A549 (cell line): ENCODE results near the gene KIRREL1.

Experiments used
- CTCF ChIP-seq: fragments of >200 bp; sonication (Bioruptor Twin); formaldehyde crosslinking; IDR thresholded peaks from 3 replicates; pipeline ENCODE4 v1.5.1; 2016
- POLR2A ChIP-seq: IDR thresholded peaks from 2 replicates; pipeline ENCODE4 v1.6.1; 2012; ENCODE audit warnings: mild to moderate bottlenecking, low read length
- TF ChIP-seq, protein P1 (sequence below): fragments of 450-650 bp; IDR thresholded peaks from 2 replicates; pipeline ENCODE4 v1.6.1; 2014; ENCODE audit warnings: antibody characterized with exemption

DNA sequence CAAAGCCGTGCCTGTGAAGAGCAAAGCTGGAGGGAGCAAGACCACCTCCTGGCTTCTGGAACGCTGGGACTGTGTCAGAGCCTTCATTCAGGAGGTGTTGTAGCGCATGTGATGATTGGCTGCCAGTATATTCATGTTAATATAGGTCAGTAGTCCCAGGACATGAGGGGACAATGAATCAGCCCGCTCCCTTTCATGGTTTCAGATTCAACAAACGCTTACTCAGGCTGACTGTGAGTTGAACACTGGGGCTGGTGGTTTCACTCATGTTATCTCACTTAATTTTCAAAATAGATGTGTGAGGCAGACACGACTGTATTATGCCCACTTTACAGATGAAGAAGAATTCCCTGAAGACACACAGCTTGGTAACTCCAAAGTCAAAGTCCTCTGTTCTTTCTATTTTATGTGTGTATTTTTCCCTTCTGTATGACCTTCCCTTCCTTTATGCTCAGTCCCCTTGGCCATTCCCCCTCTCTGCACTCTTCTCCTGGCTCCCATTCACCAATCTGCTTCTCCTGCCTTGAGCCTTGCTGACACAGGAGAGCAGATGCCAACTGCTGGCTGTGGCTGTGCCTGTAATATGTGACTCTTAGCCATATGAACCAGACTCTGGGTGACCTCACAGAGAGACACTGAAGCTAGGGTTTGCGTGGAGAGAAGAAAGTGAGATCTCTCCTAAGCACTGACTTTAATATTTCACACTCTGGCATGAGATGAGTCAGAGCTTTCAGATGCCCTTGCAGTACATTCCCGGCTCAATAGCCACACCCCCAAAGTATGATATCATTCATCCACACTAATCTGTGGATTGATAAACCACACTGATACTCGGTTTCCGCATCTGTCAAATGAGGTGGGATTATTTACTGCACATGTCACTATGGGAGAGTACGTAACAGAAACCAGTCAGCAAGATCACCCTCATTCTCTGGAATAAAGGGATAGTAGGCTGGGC lies 31.4 kb upstream of the KIRREL1 start:
- TF ChIP-seq, protein P1, sequence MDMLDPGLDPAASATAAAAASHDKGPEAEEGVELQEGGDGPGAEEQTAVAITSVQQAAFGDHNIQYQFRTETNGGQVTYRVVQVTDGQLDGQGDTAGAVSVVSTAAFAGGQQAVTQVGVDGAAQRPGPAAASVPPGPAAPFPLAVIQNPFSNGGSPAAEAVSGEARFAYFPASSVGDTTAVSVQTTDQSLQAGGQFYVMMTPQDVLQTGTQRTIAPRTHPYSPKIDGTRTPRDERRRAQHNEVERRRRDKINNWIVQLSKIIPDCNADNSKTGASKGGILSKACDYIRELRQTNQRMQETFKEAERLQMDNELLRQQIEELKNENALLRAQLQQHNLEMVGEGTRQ: no peak
- TF ChIP-seq CTCF: no peak
- no peak for TF ChIP-seq POLR2A
